RWPE2 (cell line): Measurements from ENCODE around the gene CCDC32.

Experiments
- ATAC-seq: fragments of 200-7000 bp; cut with Tn5 transposase; 3 replicates; pipeline ENCODE4 v1.9.1; 2021; ENCODE audit warnings: low read depth
- DNase-seq: peaks from one replicate; pipeline ENCODE4 v3.0.0-alpha.2; 2020; ENCODE audit warnings: low spot score
- H3K27ac ChIP-seq: fragments of 450-650 bp; 2 replicates; pipeline ENCODE4 v1.5.1; 2017; ENCODE audit warnings: mild to moderate bottlenecking; ENCODE audit not compliant: poor library complexity, severe bottlenecking
- H3K27me3 ChIP-seq: fragments of 250-450 bp; sonication (Bioruptor Pico); 2 replicates; pipeline ENCODE4 v1.5.1; 2021; ENCODE audit warnings: mild to moderate bottlenecking, moderate library complexity; ENCODE audit not compliant: insufficient read depth, poor library complexity, severe bottlenecking
- H3K36me3 ChIP-seq: fragments of 250-450 bp; sonication (Bioruptor Pico); 2 replicates; pipeline ENCODE4 v1.5.1; 2020; ENCODE audit warnings: low read depth, mild to moderate bottlenecking, moderate library complexity
- H3K4me1 ChIP-seq: fragments of 250-450 bp; sonication (Bioruptor Pico); 2 replicates; pipeline ENCODE4 v1.5.1; 2021; ENCODE audit warnings: mild to moderate bottlenecking, moderate library complexity; ENCODE audit not compliant: insufficient read depth, poor library complexity, severe bottlenecking
- H3K4me3 ChIP-seq: fragments of 250-450 bp; sonication (Bioruptor Pico); 2 replicates; pipeline ENCODE4 v1.5.1; 2021; ENCODE audit warnings: mild to moderate bottlenecking, moderate library complexity; ENCODE audit not compliant: severe bottlenecking
- H3K9me3 ChIP-seq: fragments of 250-450 bp; sonication (Bioruptor Pico); 2 replicates; pipeline ENCODE4 v1.5.1; 2021; ENCODE audit warnings: mild to moderate bottlenecking, moderate library complexity; ENCODE audit not compliant: severe bottlenecking
- TF ChIP-seq, protein P1 (sequence below): fragments of 450-650 bp; IDR thresholded peaks from one replicate; pipeline ENCODE4 v1.5.1; 2017; ENCODE audit warnings: mild to moderate bottlenecking, moderate library complexity; ENCODE audit not compliant: poor library complexity, severe bottlenecking

CCDC32 gene

GRCh38 chr15:40562691-40563090, 2.2 kb downstream of the CCDC32 start:
- Histone ChIP-seq H3K36me3 (peaks cover 16% of the 10 kb centered on the region), H3K4me3 (no peak overlapping the region), H3K27ac (no peak overlapping the region), H3K27me3 (no peaks in the 10 kb centered on the region), H3K4me1 (peaks cover 12% of the 10 kb centered on the region), H3K9me3 (no peaks in the 10 kb centered on the region)
- TF ChIP-seq, protein P1, sequence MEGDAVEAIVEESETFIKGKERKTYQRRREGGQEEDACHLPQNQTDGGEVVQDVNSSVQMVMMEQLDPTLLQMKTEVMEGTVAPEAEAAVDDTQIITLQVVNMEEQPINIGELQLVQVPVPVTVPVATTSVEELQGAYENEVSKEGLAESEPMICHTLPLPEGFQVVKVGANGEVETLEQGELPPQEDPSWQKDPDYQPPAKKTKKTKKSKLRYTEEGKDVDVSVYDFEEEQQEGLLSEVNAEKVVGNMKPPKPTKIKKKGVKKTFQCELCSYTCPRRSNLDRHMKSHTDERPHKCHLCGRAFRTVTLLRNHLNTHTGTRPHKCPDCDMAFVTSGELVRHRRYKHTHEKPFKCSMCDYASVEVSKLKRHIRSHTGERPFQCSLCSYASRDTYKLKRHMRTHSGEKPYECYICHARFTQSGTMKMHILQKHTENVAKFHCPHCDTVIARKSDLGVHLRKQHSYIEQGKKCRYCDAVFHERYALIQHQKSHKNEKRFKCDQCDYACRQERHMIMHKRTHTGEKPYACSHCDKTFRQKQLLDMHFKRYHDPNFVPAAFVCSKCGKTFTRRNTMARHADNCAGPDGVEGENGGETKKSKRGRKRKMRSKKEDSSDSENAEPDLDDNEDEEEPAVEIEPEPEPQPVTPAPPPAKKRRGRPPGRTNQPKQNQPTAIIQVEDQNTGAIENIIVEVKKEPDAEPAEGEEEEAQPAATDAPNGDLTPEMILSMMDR = no peak
- ATAC-seq = no peak
- DNase-seq = no peak

DNA sequence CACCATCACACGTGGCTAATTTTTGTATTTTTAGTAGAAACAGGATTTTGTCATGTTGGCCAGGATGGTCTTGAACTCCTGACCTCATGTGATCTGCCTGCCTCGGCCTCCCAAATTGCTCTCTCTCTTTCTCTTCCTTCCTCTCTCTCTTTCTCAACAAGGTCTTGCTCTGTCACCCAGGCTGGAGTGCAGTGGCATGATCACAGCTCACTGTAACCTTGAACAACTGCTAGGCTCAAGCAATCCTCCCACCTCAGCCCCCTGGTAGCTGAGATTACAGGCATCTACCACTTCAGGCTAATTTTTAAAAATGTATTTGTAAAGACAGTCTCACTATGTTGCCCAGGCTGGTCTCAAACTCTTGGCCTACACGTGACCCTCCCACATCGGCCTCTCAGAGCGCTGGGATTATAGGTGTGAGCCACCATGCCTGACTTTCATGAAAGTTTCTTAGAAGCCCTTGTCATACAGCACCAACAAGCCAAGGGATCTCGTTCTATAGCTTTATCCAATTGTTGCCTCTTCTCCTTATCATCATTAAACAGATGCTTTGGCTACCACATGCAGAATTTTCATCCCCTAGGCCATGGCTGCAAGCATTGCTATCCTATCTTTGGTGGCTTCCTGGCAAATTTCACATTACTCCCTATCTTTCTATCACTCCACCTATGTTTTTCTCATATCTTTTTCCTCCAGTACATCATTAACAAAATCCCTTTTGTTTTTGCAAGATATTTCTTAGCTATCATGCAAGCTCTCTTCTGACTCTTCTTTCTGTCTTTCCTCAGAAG, 5.7 kb downstream of the CCDC32 start:
- no peak for DNase-seq
- Histone ChIP-seq H3K4me1 (peaks cover 8% of the 10 kb centered on the region), H3K9me3 (no peaks in the 10 kb centered on the region), H3K36me3 (peaks cover 46% of the 10 kb centered on the region), H3K4me3 (no peak overlapping the region), H3K27me3 (no peaks in the 10 kb centered on the region), H3K27ac (no peak overlapping the region)
- ATAC-seq = no peak
- TF ChIP-seq, protein P1 = no peak

GRCh38 chr15:40555876-40556275, 9.0 kb downstream of the CCDC32 start:
- DNase-seq = no peak
- H3K36me3 ChIP-seq = peaks cover 51% of the 10 kb centered on the region
- no peak overlapping the region for H3K4me3 ChIP-seq
- H3K4me1 ChIP-seq = peaks cover 8% of the 10 kb centered on the region
- TF ChIP-seq, protein P1 = no peak
- H3K9me3 ChIP-seq = no peaks in the 10 kb centered on the region
- no peaks in the 10 kb centered on the region for H3K27me3 ChIP-seq
- no peak for ATAC-seq
- no peak overlapping the region for H3K27ac ChIP-seq

GRCh38 chr15:40554161-40554525, 10.7 kb downstream of the CCDC32 start:
- H3K4me3 ChIP-seq = no peak overlapping the region
- DNase-seq = no peak
- peaks cover 50% of the 10 kb centered on the region for H3K36me3 ChIP-seq
- H3K9me3 ChIP-seq = no peaks in the 10 kb centered on the region
- no peak overlapping the region for H3K27ac ChIP-seq
- H3K27me3 ChIP-seq = no peaks in the 10 kb centered on the region
- H3K4me1 ChIP-seq = peaks cover 8% of the 10 kb centered on the region
- TF ChIP-seq, protein P1 = no peak
- no peak for ATAC-seq

DNA sequence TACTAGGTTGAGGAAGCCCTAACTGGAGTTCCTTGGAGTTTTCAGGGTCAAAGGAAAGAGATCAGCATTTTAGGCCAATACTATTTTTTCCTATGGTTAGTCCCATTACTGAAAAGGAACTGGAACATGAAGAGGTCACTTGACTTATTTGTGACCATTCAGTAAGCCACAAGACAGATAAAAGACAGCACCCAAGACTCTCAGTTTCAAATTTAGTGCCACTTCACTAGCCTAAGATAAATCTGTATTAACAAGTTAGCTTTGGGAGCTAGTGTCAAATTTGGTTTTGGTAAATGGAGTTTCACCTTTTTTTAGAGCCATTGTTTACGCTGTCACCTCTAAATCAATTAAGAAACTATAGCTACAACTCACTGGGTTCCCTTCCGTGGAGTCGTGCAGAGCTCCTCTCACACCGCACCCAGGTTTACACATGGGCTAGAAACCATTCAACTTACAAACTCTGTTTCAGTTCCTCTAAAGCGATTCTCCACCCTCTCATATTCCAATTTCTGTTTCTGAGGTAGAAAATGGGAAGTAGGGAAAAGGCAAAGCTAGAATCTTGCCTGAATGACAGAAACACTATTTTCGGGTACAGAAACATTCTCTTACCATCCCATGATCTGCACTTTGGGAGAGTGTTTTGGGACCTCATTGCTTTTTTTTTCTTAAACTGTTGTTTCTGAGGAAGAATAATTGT, 14.4 kb downstream of the CCDC32 start:
- TF ChIP-seq, protein P1 = no peak
- no peaks in the 10 kb centered on the region for H3K9me3 ChIP-seq
- DNase-seq (no peak), ATAC-seq (no peak)
- H3K27ac ChIP-seq = no peak overlapping the region
- no peaks in the 10 kb centered on the region for H3K27me3 ChIP-seq
- H3K36me3 ChIP-seq = peaks cover 31% of the 10 kb centered on the region
- H3K4me1 ChIP-seq = no peaks in the 10 kb centered on the region
- no peak overlapping the region for H3K4me3 ChIP-seq
